Aorta (tissue), 5 donors: ENCODE data around the gene FBH1. TPM values are rescaled to one million over a fixed set of nuclear protein-coding genes. Genes with fewer than 3 reads are reported as not detected.
"Not testable (repeated sequence)": the region's sequence is repeated elsewhere in the genome, so short reads cannot be mapped to it uniquely, and the experiment has no call there.

Experiments
- ATAC-seq: fragments of 200-7000 bp; cut with Tn5 transposase; one replicate; pipeline ENCODE4 v1.9.1; 2022; ENCODE audit warnings: moderate library complexity; ENCODE audit not compliant: low FRiP score
- DNase-seq, 2 donors: peaks; one replicate each; pipeline ENCODE4 v3.0.0-alpha.2; 2020
- H3K27ac ChIP-seq, 2 donors: one replicate each; pipeline ENCODE4 v1.5.1; 2013; ENCODE audit warnings: low read length in 2 of 2, mild to moderate bottlenecking in 2 of 2, moderate library complexity in 2 of 2, control low read depth in 1 of 2, inconsistent platforms in 1 of 2, low read depth in 1 of 2
- H3K27me3 ChIP-seq, 2 donors: one replicate each; pipeline ENCODE4 v1.6.1; 2013; ENCODE audit warnings: control low read depth in 1 of 2, low read length in 1 of 2, mild to moderate bottlenecking in 1 of 2, moderate library complexity in 1 of 2; ENCODE audit not compliant: insufficient read depth in 2 of 2, control insufficient read depth in 1 of 2
- H3K36me3 ChIP-seq, 2 donors: one replicate each; pipeline ENCODE4 v1.6.1; 2013; ENCODE audit warnings: control low read depth in 1 of 2, low read length in 1 of 2, mild to moderate bottlenecking in 1 of 2; ENCODE audit not compliant: insufficient read depth in 2 of 2, control insufficient read depth in 1 of 2
- H3K4me1 ChIP-seq, 2 donors: one replicate each; pipeline ENCODE4 v1.6.1; 2013; ENCODE audit warnings: low read length in 2 of 2, control low read depth in 1 of 2, mild to moderate bottlenecking in 1 of 2, moderate library complexity in 1 of 2; ENCODE audit not compliant: insufficient read depth in 2 of 2, control insufficient read depth in 1 of 2
- H3K4me3 ChIP-seq, 2 donors: one replicate each; pipeline ENCODE4 v1.5.1; 2013; ENCODE audit warnings: low read length in 2 of 2, control low read depth in 1 of 2, mild to moderate bottlenecking in 1 of 2
- H3K9me3 ChIP-seq: one replicate; pipeline ENCODE4 v1.6.1; 2013; ENCODE audit warnings: mild to moderate bottlenecking, low read length; ENCODE audit not compliant: control insufficient read depth
- WGBS, 2 donors: extraction: QIAGEN DNeasy Blood & Tissue Kit; methylation state at CpG; one replicate each; pipeline ENCODE4 v1.1.7; 2013; 5-methylcytosine and 5-hydroxymethylcytosine counted together
- intact Hi-C, 2 donors: fragments of 100-400 bp; cut with DNase I; formaldehyde crosslinking; loops; one replicate each; pipeline versions ENCODE4 v1.14.2 to v1.15.0; 2022
- polyA plus RNA-seq, 2 donors: library from polyadenylated mRNA; stranded (reverse); fragments of 200-250 nt; gene quantifications; one replicate each; pipeline ENCODE4 v1.2.3, GENCODE V29; 2013
- total RNA-seq, 2 donors: library from RNA; stranded (reverse); fragmentation: NEBNext Ultra II Directional; extraction: Animal tissue kit (Norgen Biotek cat#: 25700); gene quantifications; one replicate each; pipeline ENCODE4 v1.2.1, GENCODE V29; 2021
- donor health status: healthy with polysubstance abuse.
- donor health status: Bipolar disorder and iron deficiency.
- donor health status: DM: no; HTN: no; CAD: no.
- donor health status: DM: no; HTN: no; CAD: no.
- donor health status: DM: yes; HTN: yes; CAD: no.

Gene FBH1
- total and polyA plus RNA-seq, 4 donors: 36.9 to 110 (median 104) TPM

DNA sequence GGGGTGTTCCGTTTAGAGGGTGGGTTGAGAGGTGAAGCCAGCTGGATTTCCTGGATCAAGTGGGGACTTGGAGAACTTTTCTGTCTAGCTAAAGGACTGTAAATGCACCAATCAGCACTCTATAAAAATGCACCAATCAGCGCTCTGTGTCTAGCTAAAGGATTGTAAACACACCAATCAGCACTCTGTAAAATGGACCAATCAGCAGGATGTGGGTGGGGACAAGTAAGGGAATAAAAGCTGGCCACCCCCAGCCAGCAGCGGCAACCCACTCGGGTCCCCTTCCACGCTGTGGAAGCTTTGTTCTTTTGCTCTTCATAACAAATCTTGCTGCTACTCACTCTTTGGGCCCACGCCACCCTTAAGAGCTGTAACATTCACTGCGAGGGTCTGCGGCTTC lies 21.7 kb upstream of the FBH1 start:
- intact Hi-C loops, ATAC-seq, H3K9me3 ChIP-seq, DNase-seq, H3K27ac ChIP-seq, H3K36me3 ChIP-seq, H3K4me1 ChIP-seq, H3K4me3 ChIP-seq, H3K27me3 ChIP-seq: not testable (repeated sequence)
- WGBS, 2 donors: 90 to 97% methylated on average over 8 of the region's 8 CpGs

DNA sequence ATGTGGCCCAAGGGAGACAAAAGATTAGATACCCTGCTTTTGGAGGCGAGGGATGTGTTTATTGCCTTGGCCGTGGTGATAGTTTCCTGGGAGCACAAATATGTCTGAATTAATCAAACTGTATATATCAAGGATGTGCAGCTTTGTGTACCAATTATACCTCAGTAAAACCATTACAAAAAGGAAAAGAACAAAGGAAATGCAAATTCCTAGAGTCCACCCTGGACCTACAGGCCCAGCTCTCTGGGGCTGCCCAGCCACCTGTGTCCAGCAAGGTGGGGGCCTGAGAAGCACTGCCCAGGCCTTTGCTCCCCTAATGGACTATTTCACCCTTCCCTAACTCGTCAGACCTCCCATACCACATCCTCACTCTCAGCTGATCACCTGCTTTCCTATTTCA lies 20.9 kb upstream of the FBH1 start:
- Histone ChIP-seq H3K36me3 (no peaks in the 10 kb centered on the region), H3K4me3 (no peak overlapping the region), H3K9me3 (no peaks in the 10 kb centered on the region), H3K27ac (no peak overlapping the region), H3K4me1 (no peaks in the 10 kb centered on the region), H3K27me3 (no peaks in the 10 kb centered on the region)
- intact Hi-C loops: no loop called here
- DNase-seq (no peak), ATAC-seq (no peak)
- 92 to 94% methylated on average over 3 of the region's 3 CpGs for WGBS, 2 donors

DNA sequence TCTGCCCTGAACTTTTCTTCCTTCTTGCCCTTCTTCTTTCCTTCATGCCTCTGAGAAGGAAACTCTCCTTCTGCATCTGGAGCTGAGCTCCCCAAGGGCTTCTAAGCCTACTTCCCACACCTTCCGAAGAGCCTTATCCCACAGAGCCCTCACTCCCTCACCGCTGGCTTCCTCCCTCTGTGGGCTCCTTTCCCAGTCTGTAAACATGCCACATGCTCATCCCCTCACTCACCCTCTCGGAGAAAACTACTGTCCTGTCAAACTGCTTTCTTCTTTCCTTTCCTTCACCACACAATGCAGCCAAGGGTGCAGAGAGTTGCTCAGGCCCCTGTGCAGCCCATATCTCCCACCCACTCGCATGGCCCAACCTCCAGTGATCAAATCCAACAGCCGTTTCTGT lies 18.4 kb upstream of the FBH1 start:
- Histone ChIP-seq H3K4me3 (no peak overlapping the region), H3K27ac (no peak overlapping the region), H3K27me3 (no peaks in the 10 kb centered on the region), H3K9me3 (no peaks in the 10 kb centered on the region), H3K4me1 (no peaks in the 10 kb centered on the region), H3K36me3 (peaks cover 0 to 5% of the 10 kb centered on the region in 2 donors)
- 80% methylated on average over 5 of the region's 5 CpGs for WGBS, 2 donors
- intact Hi-C loops: loop anchor here (5.0 to 10.0 kb wide), 4 partner anchors 59 to 1057 kb away; partner anchors contain the start of genes TASOR2 (in 2 of the 2) and GDI2 (in 1 of the 2)
- DNase-seq (no peak), ATAC-seq (no peak)

DNA sequence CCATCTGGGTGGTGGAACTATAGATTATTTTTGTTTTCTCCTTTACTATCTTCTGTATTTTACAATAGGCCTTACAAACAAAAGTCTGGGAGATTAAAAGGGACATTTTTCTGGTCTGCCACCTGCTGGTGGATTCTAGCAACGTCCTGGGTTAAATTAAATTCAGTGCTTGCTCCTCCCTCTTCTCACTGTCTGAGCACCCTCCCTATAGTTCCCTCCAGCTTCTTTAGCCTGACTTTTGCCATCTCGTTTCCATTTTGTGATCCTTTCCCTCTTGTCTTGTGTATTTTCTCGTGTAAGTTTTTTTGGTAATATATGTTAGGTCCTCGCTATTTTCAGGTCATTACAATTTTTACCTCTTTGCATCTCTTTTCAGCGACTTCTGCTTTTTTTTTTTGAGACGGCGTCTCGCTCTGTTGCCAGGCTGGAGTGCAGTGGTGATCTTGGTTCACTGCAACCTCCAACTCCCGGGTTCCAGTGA lies 16.5 kb upstream of the FBH1 start:
- Histone ChIP-seq H3K4me3 (no peak overlapping the region), H3K27me3 (no peaks in the 10 kb centered on the region), H3K4me1 (no peaks in the 10 kb centered on the region), H3K36me3 (peaks cover 2 to 7% of the 10 kb centered on the region in 2 donors), H3K9me3 (no peaks in the 10 kb centered on the region), H3K27ac (no peak overlapping the region)
- DNase-seq: peak in 1 of 2 donors; percentile 70
- intact Hi-C loops: loop anchor here (5.0 to 10.0 kb wide), 4 partner anchors 61 to 1059 kb away; partner anchors contain the start of genes TASOR2 (in 2 of the 2) and GDI2 (in 1 of the 2)
- ATAC-seq: peak; percentile 88
- 48 to 54% methylated on average over 9 of the region's 9 CpGs for WGBS, 2 donors

DNA sequence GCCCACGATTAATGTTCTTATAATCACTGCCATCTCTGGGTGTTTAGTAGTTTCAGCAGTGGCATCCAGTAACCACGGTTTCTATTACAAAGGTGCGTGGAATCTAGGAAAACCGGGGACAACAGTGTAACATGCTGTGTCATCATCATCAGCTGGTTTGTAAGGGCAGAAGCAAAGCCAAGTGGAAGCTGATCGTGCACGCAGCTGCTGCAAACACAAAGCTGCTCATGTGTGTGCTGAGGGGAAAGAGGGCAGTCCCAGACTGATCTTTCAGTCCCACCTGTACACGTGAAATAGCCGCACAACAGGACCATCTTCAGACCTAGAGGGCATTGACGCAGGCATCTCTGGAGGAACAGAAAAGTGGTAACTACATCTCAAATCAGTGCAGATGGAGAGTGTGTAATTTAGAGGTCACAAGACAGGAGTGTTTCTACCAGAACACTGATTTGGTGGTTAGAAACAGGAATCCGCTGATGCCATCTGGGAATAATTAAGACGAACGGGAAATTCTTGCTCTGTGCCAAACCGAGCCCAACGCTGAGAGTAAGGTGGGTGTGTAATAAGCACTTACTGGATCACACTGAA lies 13.8 kb upstream of the FBH1 start:
- WGBS, 2 donors: 67 to 68% methylated on average over 14 of the region's 14 CpGs
- no peak for ATAC-seq
- Histone ChIP-seq H3K27ac (no peak overlapping the region), H3K36me3 (peaks cover 2 to 7% of the 10 kb centered on the region in 2 donors), H3K4me1 (no peaks in the 10 kb centered on the region), H3K9me3 (no peaks in the 10 kb centered on the region), H3K4me3 (no peak overlapping the region), H3K27me3 (no peaks in the 10 kb centered on the region)
- intact Hi-C loops: loop anchor here (10.0 kb wide), 3 partner anchors 191 to 1061 kb away; partner anchors contain the start of gene TASOR2 (in 2 of the 2)
- DNase-seq: no peak

DNA sequence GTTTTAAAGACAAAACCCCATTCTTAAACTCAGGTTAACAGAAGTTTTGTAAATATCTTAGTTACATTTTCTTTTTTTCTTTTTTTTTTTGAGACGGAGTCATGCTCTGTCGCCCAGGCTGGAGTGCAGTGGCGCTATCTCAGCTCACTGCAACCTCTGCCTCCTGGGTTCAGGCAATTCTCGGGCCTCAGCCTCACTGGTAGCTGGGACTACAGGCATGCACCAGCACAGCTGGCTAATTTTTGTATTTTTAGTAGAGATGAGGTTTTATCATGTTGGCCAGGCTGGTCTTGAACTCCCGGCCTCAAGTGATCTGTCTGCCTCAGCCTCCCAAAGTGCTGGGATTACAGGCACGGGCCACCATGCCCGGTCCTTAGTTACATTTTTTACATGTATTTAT lies 13.0 kb upstream of the FBH1 start:
- ATAC-seq, H3K4me3 ChIP-seq, H3K4me1 ChIP-seq, H3K27ac ChIP-seq, DNase-seq, H3K9me3 ChIP-seq, H3K27me3 ChIP-seq, H3K36me3 ChIP-seq: not testable (repeated sequence)
- intact Hi-C loops: loop anchor here (10.0 kb wide), 3 partner anchors 192 to 1062 kb away; partner anchors contain the start of gene TASOR2 (in 2 of the 2)
- WGBS, 2 donors: 90 to 92% methylated on average over 7 of the region's 7 CpGs

DNA sequence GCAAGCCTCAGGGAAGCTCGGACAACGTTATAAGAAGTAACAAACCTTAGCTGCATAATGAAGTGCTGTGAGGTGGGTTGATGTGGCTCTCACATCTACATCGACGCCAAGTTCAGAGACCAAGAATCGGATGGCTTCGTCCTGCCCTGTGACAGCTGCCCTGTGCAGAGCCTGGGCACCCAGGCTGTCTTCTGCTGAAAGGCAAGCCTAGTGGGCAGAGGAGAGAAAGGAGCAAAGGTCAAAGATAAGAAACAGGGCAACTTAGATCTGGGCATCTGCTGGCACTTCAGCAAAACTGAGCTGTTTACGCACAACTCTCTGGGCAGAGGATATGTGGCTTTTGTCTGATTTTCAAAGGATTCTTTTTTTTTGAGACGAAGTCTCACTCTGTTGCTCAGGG lies 7.1 kb upstream of the FBH1 start:
- no peaks in the 10 kb centered on the region for H3K27me3 ChIP-seq
- no peaks in the 10 kb centered on the region for H3K36me3 ChIP-seq
- no peaks in the 10 kb centered on the region for H3K4me1 ChIP-seq
- H3K9me3 ChIP-seq: no peaks in the 10 kb centered on the region
- H3K4me3 ChIP-seq: no peak overlapping the region
- WGBS, 2 donors: 47 to 75% methylated on average over 8 of the region's 8 CpGs
- ATAC-seq (no peak), DNase-seq (no peak)
- intact Hi-C loops: no loop called here
- H3K27ac ChIP-seq: no peak overlapping the region

DNA sequence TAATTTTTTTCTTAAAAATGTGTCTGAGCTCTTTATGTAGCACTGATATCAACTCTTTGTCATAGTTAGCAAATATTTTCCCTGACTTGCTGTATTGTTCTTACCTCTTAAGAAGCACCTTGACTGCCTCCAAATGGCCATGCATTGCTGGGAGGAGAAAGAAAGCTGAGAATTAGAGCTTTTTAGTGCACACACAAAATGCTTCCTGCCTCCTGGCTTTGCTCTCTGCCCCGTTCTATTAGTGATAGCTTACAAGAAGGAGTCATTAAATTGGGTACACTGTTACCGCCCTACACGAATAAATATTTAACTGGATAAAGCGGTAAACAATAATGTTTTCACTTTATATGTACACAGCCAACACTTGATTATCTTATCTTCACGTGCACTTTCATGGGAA lies 4.4 kb upstream of the FBH1 start:
- Histone ChIP-seq H3K36me3 (no peaks in the 10 kb centered on the region), H3K9me3 (no peaks in the 10 kb centered on the region), H3K4me1 (no peaks in the 10 kb centered on the region), H3K4me3 (no peak overlapping the region), H3K27ac (no peak overlapping the region), H3K27me3 (no peaks in the 10 kb centered on the region)
- intact Hi-C loops: no loop called here
- no peak for DNase-seq
- no peak for ATAC-seq
- WGBS, 2 donors: 90% methylated on average over 5 of the region's 5 CpGs

DNA sequence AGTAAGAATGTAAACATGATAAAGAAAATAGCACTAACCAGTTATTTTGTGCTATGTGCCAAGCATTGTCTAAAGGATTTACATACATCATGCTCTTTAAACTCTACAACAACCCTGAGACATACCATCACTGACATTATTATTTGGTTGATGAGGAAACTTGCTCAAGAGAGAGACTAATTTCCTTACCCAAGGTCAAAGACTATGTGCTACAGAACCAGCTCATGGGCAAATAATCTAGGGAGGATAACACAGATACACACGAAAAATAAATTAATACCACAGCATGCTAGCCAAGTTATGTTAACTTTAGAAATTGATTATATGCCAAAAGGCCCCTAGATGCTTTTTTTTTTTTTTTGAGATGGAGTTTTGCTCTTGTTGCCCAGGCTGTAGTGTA lies 3.0 kb upstream of the FBH1 start:
- intact Hi-C loops: no loop called here
- DNase-seq (no peak), ATAC-seq (no peak)
- no peak overlapping the region for H3K4me3 ChIP-seq
- no peaks in the 10 kb centered on the region for H3K9me3 ChIP-seq
- H3K27me3 ChIP-seq: no peaks in the 10 kb centered on the region
- H3K27ac ChIP-seq: no peak overlapping the region
- peaks cover 1 to 4% of the 10 kb centered on the region in 2 donors for H3K4me1 ChIP-seq
- whole genome bisulfite sequencing, 2 donors: 7 to 14% methylated on average over 1 of the region's 1 CpG
- H3K36me3 ChIP-seq: no peaks in the 10 kb centered on the region
